ENCODE measurements around the gene GINS2.

DNA sequence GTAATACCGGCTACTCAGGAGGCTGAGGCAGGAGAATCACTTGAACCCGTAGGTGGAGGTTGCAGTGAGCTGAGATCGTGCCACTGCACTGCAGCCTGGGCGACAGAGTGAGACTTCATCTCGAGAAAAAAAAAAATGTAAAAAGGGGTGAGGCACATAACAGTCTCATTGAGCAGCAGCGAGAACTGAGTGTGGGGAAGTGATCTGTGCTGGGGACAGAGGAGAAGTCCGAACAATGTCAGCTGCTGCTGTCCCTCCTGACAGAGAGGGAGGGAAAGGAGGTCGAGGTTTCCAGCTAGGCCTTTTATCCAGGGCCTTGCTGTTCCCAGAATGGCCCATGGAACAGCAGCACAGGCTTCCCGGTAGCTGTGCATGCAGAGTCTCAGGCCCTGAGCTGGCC lies 48.2 kb upstream of the GINS2 start:
- TF ChIP-seq, protein P1, sequence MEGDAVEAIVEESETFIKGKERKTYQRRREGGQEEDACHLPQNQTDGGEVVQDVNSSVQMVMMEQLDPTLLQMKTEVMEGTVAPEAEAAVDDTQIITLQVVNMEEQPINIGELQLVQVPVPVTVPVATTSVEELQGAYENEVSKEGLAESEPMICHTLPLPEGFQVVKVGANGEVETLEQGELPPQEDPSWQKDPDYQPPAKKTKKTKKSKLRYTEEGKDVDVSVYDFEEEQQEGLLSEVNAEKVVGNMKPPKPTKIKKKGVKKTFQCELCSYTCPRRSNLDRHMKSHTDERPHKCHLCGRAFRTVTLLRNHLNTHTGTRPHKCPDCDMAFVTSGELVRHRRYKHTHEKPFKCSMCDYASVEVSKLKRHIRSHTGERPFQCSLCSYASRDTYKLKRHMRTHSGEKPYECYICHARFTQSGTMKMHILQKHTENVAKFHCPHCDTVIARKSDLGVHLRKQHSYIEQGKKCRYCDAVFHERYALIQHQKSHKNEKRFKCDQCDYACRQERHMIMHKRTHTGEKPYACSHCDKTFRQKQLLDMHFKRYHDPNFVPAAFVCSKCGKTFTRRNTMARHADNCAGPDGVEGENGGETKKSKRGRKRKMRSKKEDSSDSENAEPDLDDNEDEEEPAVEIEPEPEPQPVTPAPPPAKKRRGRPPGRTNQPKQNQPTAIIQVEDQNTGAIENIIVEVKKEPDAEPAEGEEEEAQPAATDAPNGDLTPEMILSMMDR (conservative IDR thresholded peaks at IDR 0.05; ENCODE audit: low read length): no peak
- TF ChIP-seq EZH2phosphoT487 (IDR thresholded peaks at IDR 0.05; ENCODE audit: borderline replicate concordance, low read depth, low read length): no peak

Measured in OCI-LY7 (cell line).